K562 (cell line): ENCODE results near the gene HKDC1. TPM values are rescaled to one million over a fixed set of nuclear protein-coding genes. Genes with fewer than 3 reads are reported as not detected.

ENCODE experiments used
- BHLHE40 ChIP-seq: IDR thresholded peaks from 2 replicates; pipeline ENCODE4 v1.6.1; 2011; ENCODE audit warnings: low read length, improper control_type of control experiment
- CEBPG ChIP-seq, 3 experiments: fragments of 200-800 bp in 1 of 3; sonication (Bioruptor generic) in 1 of 3; sonication (generic) in 1 of 3; formaldehyde crosslinking in 1 of 3; IDR thresholded peaks in 2 of 3; conservative IDR thresholded peaks in 1 of 3; 2 replicates each; pipeline versions ENCODE4 v1.6.1 to v1.8.0; 2016 to 2022; ENCODE audit warnings: missing compliant biosample characterization in 2 of 3, missing genetic modification characterization in 2 of 3, mild to moderate bottlenecking in 1 of 3, missing genetic modification reagents in 1 of 3
- CREB1 ChIP-seq, 2 experiments: sonication (generic) in 1 of 2; formaldehyde crosslinking in 1 of 2; IDR thresholded peaks; 2 replicates each; pipeline versions ENCODE4 v1.6.1 to v1.8.0; 2012 to 2022; ENCODE audit warnings: inconsistent platforms in 1 of 2, mild to moderate bottlenecking in 1 of 2, missing genetic modification reagents in 1 of 2, moderate library complexity in 1 of 2
- EHMT2 ChIP-seq: fragments of 450-650 bp; IDR thresholded peaks from 2 replicates; pipeline ENCODE4 v1.6.1; 2018; ENCODE audit warnings: antibody characterized with exemption
- EP300 ChIP-seq: IDR thresholded peaks from 2 replicates; pipeline ENCODE4 v1.6.1; 2012; ENCODE audit warnings: low read length, improper control_type of control experiment
- FUS ChIP-seq: fragments of 200-400 bp; formaldehyde crosslinking; optimal IDR thresholded peaks from 2 replicates; pipeline ENCODE3; 2017; ENCODE audit warnings: low read depth, low read length
- HDAC8 ChIP-seq: fragments of 450-650 bp; IDR thresholded peaks from 2 replicates; pipeline ENCODE4 v1.6.1; 2016; ENCODE audit warnings: mild to moderate bottlenecking, missing genetic modification characterization, moderate library complexity, missing compliant biosample characterization
- HEY1 ChIP-seq: fragments of 250-450 bp; sonication (Bioruptor Pico); IDR thresholded peaks from 2 replicates; pipeline ENCODE4 v1.5.0; 2020; ENCODE audit warnings: mild to moderate bottlenecking, moderate library complexity, borderline replicate concordance
- IRF1 ChIP-seq: sonication (generic); formaldehyde crosslinking; IDR thresholded peaks from 2 replicates; pipeline ENCODE4 v1.8.0; 2022; ENCODE audit warnings: missing genetic modification reagents, mild to moderate bottlenecking, borderline replicate concordance
- JUN ChIP-seq, 2 experiments: sonication (generic) in 1 of 2; formaldehyde crosslinking in 1 of 2; IDR thresholded peaks; 2 replicates each; pipeline versions ENCODE4 v1.6.1 to v1.8.0; 2012 to 2022; ENCODE audit warnings: borderline replicate concordance in 2 of 2, mild to moderate bottlenecking in 2 of 2, improper control_type of control experiment in 1 of 2, low read depth in 1 of 2, low read length in 1 of 2, missing genetic modification reagents in 1 of 2
- MEIS2 ChIP-seq: fragments of 450-650 bp; IDR thresholded peaks from 2 replicates; pipeline ENCODE4 v1.6.1; 2014; ENCODE audit warnings: mild to moderate bottlenecking; ENCODE audit not compliant: partially characterized antibody
- PCBP1 ChIP-seq: fragments of 200-400 bp; formaldehyde crosslinking; IDR thresholded peaks from 2 replicates; pipeline ENCODE4 v1.6.1; 2018; ENCODE audit warnings: mild to moderate bottlenecking, low read depth, low read length; ENCODE audit not compliant: poor library complexity, severe bottlenecking
- PHB2 ChIP-seq: fragments of 450-650 bp; IDR thresholded peaks from 2 replicates; pipeline ENCODE4 v1.6.1; 2017; ENCODE audit warnings: low read depth
- POLR2A ChIP-seq: fragments of 450-650 bp; conservative IDR thresholded peaks from 2 replicates; pipeline ENCODE4 v1.6.1; 2016
- RAD21 ChIP-seq, 2 experiments: fragments of 250-450 bp in 1 of 2; fragments of 450-650 bp in 1 of 2; sonication (Bioruptor Pico) in 1 of 2; formaldehyde crosslinking in 1 of 2; IDR thresholded peaks in 1 of 2; conservative IDR thresholded peaks in 1 of 2; 2 replicates each; pipeline versions ENCODE4 v1.4.0 to v1.8.0; 2020 to 2022; ENCODE audit warnings: mild to moderate bottlenecking in 2 of 2, moderate library complexity in 1 of 2
- SREBF1 ChIP-seq: fragments of 150-350 bp; IDR thresholded peaks from 2 replicates; pipeline ENCODE4 v1.6.1; 2014; ENCODE audit warnings: antibody characterized with exemption, low read depth, low read length, borderline replicate concordance
- XRCC3 ChIP-seq: fragments of 450-650 bp; IDR thresholded peaks from 2 replicates; pipeline ENCODE4 v1.6.1; 2017; ENCODE audit warnings: mild to moderate bottlenecking, moderate library complexity
- ZFX ChIP-seq: sonication (generic); formaldehyde crosslinking; IDR thresholded peaks from 2 replicates; pipeline ENCODE4 v1.8.0; 2022; ENCODE audit warnings: mild to moderate bottlenecking, missing genetic modification reagents, moderate library complexity
- ZNF140 ChIP-seq: fragments of 250-450 bp; sonication (Bioruptor Pico); IDR thresholded peaks from 2 replicates; pipeline ENCODE4 v1.8.0; 2021; ENCODE audit warnings: moderate library complexity, mild to moderate bottlenecking, inconsistent platforms
- ZNF175 ChIP-seq: fragments of 200-800 bp; sonication (Bioruptor generic); IDR thresholded peaks from 2 replicates; pipeline ENCODE4 v1.6.1; 2016; ENCODE audit warnings: low read depth, mild to moderate bottlenecking, missing genetic modification characterization, missing compliant biosample characterization
- ZNF408 ChIP-seq: fragments of 250-450 bp; sonication (Bioruptor Pico); IDR thresholded peaks from 2 replicates; pipeline ENCODE4 v1.4.0; 2020; ENCODE audit warnings: low read depth, mild to moderate bottlenecking, moderate library complexity
- ZSCAN32 ChIP-seq: fragments of 450-650 bp; formaldehyde crosslinking; IDR thresholded peaks from 2 replicates; pipeline ENCODE4 v1.4.0; 2020; ENCODE audit warnings: mild to moderate bottlenecking, moderate library complexity
- polyA plus RNA-seq, 8 experiments: library from polyadenylated mRNA; depleted of rRNA in 4 of 8; stranded (reverse) in 5 of 8; unstranded in 3 of 8; fragments of >200 nt; fragmentation: Nextera tagmentation in 2 of 8; fragmentation: Illumina TruSeq in 1 of 8; extraction: Ambion mirVana in 2 of 8; extraction: Trizol in 1 of 8; gene quantifications; 2 replicates each; pipeline versions ENCODE4 v1.2.1 to v1.2.3, GENCODE V29; 2011 to 2014; ENCODE audit warnings: inconsistent platforms in 1 of 8, missing spikeins in 1 of 8
- total RNA-seq, 7 experiments: library from RNA; depleted of rRNA in 6 of 7; stranded (reverse); fragments of >200 nt in 6 of 7; fragmentation: Illumina TruSeq in 2 of 7; extraction: Trizol in 2 of 7; gene quantifications; 2 replicates each; pipeline versions ENCODE4 v1.2.1 to v1.2.3, GENCODE V29; 2011 to 2021; ENCODE audit warnings: low replicate concordance in 1 of 7
- TF ChIP-seq, protein P1 (sequence below): sonication (generic); formaldehyde crosslinking; IDR thresholded peaks from 2 replicates; pipeline ENCODE4 v1.5.0; 2020; ENCODE audit warnings: missing genetic modification reagents

The HKDC1 gene
- total and polyA plus RNA-seq, 9 of the 15 experiments (the other 6 are each of a cell fraction or from before 2014, with no cell fraction given): 0.04 to 0.22 (median 0.11) TPM; not detected in 5

DNA sequence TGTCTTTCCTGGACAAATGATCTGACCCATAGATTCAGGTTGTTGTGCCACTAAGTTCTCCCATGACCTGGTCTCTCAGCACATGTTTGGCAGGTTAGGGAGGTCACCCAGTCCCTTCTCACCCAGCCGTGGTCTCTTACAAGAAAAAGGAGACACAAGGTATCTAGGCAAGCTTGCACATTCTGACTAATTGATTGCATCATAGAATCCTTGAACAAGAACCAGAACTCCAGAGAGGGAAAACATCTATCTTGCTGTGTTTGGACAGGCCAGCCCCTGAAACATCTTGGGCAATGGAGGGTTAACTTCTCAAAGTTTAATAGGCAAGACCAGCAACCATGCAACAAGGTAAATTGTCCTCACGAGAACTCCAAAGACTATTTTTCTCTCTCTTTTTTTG, 49.6 kb downstream of the HKDC1 start (continued):
- TF ChIP-seq CEBPG (CRISPR knock-in tag; IDR thresholded peaks at IDR 0.05) (peak; percentile 92), CEBPG (tag; conservative IDR thresholded peaks at IDR 0.05 in 1 of 2, IDR thresholded peaks at IDR 0.05 in 1 of 2) (peak; percentile 84 to 99), EP300 (peak; percentile 22; the same call in 1 of the 2 replicates), POLR2A (no peak), IRF1 (CRISPR knock-in tag) (no peak), ZNF140 (CRISPR knock-in tag) (no peak), ZFX (CRISPR knock-in tag) (no peak), RAD21 (CRISPR knock-in tag; conservative IDR thresholded peaks at IDR 0.05 in 1 of 2, IDR thresholded peaks at IDR 0.05 in 1 of 2) (peak in 1 of 2 experiments; percentile 10; a peak in 1 of 4 replicates), FUS (no peak), ZNF175 (peak; percentile 56; the same call in 1 of the 2 replicates), PHB2 (no peak), MEIS2 (peak; percentile 40), XRCC3 (no peak), PCBP1 (no peak), CREB1 (IDR thresholded peaks at IDR 0.05) (no peak), CREB1 (CRISPR knock-in tag; IDR thresholded peaks at IDR 0.05) (no peak), EHMT2 (no peak), SREBF1 (no peak), ZSCAN32 (0 out of 2 replicates have a peak, but pooled peaks have one; percentile 35), BHLHE40 (no peak), ZNF408 (CRISPR knock-in tag) (no peak), JUN (IDR thresholded peaks at IDR 0.05; ENCODE audit: borderline replicate concordance, low read depth, low read length) (peak; percentile 58), JUN (CRISPR knock-in tag; IDR thresholded peaks at IDR 0.05; ENCODE audit: borderline replicate concordance) (no peak), HDAC8 (no peak), HEY1 (no peak)
- TF ChIP-seq, protein P1, sequence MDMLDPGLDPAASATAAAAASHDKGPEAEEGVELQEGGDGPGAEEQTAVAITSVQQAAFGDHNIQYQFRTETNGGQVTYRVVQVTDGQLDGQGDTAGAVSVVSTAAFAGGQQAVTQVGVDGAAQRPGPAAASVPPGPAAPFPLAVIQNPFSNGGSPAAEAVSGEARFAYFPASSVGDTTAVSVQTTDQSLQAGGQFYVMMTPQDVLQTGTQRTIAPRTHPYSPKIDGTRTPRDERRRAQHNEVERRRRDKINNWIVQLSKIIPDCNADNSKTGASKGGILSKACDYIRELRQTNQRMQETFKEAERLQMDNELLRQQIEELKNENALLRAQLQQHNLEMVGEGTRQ (CRISPR knock-in tag): no peak
